Measurements from ENCODE around the gene SP6.

SP6 gene

DNA sequence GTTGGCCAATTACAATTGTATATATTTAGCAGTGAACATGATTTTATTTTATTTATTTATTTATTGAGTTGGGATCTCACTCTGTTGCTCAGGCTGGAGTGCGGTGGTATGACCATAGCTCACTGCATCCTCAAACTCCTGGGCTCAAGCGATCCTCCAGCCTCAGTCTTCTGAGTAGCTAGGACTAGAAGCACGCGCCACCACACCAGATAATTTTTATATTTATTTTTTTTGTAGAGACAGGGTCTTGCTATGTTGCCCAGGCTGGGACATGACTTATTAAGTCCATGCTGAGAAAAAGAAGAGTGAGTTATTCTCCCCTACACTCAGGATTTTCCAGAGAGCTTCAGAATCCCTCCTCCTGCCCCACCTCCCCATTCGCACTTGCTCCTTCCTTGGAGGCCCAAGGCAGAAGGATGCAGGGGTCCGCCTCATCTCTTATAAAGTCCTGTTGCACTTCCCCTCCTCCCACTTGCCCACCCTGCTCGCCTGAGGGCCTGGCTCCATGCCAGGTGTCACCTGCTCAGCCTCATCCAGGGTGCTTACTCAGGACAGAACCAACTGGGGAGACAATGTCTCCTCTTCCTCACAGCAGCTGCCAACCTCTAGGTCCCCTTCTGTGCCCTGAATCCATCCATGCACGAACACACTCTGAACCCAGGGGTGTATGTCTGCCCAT is 29.0 kb upstream of the SP6 start:
- no peak for DNase-seq (ENCODE audit: low read depth, low spot score)

DNA sequence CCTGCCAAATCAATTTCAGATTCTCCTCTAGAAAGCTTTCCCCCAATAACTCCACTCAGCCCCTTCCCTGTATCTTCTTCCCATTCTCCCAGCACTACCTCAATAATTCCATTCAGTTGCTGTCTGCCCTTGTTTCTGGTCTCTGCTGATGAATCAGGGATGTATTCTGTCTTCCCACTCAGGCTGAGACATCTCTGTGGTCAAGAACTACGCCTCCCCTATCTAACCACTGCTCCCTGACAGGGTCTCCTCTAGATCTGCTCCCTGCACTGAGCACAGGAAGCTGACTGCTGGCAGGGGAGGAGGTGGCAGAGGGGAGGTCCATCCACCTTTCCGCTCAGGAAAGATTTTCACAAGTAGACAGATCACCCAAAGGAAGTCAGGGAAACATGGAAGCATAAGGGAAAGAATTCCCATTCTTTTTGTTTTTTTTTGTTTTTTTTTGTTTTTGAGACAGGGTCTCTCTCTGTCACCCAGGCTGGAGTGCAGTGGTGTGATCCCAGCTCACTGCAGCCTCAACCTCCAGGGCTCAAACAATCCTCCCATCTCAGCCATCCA is 28.1 kb upstream of the SP6 start:
- DNase-seq (ENCODE audit: low read depth, low spot score): no peak

DNA sequence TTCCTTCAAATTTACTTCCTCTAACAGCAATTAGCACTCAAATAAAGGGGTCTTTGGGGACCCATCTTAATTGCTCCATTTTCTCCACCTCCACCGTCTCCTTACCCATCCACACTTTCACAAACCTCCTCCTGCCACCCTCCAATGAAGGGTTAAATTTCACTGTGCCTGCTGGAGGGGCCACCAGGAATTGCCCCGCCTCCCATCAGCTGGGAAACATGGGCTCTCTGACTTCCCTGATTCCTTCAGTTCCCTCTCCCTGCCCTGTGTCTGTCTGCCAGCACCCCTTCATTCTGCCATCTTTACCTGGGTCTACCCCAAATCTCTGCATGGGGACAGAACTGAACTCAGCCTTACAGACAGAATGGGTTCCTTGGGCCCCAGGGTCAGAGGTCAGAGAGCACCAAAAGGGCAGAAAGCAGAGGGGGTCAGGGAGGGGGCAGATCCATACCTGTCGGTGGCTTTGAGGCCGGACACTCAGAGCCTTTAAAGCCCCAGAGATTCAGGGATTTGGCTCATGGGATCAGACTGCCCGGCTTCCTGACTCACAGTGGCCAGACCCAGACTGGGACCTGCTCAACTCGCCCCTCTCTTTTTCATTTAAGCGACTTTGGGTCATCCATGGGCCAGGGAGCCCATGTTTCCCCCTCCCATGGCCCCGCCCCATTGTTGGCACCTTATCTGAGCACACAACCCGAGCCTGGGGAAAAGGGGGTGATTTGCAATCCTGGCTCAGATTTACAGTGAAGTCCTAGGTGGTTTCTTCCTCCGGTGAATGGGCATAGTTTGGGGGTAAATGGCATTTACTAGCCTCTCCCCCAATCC is 27.5 kb upstream of the SP6 start:
- DNase-seq (ENCODE audit: low read depth, low spot score): no peak

DNA sequence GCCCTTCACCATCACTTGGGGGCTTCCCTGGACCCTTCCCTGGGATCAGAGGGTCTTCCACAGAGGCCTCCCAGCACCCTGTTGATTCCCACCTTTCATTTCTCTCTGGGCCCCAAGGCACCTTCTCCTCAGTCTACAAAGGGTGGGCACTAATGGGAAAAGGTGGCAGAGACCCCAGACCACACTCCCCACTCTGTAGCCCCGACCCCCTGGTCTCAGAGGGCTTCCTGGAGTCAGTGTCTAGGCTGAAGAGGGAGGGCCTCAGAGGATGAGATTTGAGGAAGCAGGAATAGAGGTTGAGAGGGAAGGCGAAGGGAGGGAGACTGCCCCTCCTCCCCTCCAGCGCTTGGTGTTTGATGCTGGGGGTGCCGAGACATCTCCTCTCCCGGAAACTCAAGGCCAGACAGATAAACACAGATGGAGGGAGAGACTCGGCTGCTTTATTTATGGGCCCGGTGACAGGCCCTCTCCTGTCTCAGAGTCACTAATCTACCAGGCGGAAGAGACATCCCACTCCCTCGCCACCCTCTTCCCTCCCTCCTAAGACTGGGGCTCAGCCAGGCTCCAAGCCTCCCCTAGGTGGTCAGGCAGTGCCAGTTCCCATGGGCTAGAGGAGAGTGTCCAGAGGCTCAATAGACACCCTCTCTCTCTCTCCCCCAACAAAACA is 26.5 kb upstream of the SP6 start:
- DNase-seq (ENCODE audit: low read depth, low spot score): no peak

DNA sequence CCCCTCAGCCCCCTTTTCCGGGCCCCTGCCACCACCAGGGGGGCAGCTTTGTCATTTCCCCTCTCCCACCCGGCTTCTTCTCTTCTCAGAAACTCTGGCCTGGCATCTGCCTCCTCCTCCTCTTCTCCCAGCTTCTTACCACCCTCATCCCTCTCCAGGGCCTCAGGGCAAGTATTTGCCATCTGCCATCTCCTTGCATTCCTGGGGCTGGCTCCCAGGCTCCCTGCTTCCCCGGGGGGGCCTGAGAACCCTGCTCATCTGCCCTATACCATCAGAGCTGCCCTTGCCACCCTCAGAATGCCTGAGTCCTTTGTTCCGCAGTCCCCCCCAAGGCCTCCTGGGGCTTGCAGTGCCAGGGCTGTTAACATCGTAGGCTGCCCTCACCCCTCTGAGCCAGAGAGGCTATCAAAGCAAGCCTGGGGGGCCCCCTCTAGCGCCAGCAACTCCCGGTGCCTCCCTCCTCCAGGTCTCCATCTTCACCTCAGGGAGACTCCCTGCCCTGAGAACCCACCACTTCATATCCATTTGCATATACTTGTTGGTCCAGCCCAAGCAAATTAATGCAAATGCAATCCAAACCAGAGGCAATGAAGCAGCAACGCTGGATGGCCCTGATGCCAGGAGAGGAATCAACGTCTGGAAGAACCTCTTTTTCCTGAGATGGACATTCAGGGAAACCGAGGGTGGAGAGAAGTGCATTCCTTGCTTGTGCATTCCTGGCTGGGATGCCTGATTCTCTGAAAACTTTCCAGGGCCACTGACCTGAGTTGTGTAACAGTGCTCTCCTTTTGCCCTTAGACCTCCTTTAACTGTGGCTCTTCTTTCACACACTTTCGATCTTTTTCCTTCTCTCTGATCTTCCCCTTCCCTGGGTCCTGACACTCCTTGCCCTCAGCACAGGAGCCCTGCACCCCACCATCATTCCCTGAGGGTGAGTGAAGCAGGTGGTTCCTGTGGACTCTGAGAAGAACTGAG is 24.3 kb upstream of the SP6 start:
- no peak for DNase-seq (ENCODE audit: low read depth, low spot score)

DNA sequence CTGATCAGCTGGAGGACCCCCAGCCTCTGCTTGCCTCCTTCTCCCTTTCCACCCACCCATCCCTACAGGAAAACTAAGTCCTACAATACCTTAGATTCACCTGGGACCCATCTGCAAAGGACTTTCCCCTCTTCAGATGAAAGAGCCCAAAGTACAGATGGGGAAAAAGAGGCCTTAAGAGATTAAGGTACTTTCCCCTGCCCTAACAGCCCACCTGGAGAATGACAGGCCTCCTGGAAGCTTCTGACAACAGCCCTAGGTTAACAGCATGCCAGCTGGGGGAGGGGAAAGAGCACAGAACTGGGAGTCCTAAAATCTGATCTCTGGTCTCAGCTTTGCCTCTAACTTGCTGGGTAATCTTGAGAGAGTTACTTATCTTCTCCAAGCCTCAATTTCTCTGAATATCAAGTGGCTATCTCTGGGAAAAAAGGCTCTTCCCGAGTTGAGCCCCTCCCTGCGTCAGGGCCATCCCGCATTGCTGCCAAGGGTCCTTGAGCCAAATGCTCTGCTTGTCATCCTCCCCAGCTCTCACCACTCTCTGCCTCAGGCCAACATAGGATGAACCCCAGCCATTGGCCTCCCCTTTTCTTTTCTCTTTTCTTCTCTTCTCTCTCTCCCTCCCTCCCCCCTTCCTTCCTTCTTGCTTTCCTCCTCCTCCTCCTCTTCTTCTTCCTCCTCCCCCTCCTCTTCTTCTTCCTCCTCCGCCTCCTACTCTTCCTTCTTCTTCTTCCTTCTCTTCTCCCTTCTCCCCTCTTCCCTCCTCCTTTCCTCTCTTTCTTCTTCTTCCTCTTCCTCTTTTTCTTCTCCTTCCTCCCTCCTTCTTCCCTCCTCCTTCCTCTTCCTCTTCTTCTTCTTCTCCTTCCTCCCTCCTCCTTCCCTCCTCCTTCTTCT is 22.5 kb upstream of the SP6 start:
- no peak for DNase-seq (ENCODE audit: low read depth, low spot score)

DNA sequence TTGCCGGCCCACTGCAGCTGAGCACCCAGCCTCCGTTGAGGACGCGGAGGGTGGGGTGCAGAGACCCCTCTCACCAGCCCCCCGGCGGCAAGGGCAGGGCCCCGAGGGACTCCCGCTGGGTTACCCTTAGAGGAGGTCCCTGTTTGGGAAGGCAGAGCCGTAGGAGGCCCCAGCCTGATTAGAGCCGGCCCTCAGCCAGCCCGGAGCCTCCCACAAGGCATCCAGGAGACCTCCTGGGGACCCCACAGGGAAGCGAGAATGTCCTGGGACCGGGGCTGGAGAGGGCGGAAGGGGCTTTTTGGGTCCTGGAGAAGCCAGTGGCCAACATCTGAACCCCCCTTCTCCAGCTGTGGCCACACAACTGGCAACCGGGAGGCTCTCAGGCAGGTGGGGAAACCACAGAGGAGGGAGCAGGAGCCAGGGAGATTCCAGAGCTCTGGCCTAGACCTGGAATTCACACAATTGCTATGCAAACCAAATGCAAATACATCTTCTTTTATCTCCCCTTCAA is 21.7 kb upstream of the SP6 start:
- DNase-seq (ENCODE audit: low read depth, low spot score): no peak

DNA sequence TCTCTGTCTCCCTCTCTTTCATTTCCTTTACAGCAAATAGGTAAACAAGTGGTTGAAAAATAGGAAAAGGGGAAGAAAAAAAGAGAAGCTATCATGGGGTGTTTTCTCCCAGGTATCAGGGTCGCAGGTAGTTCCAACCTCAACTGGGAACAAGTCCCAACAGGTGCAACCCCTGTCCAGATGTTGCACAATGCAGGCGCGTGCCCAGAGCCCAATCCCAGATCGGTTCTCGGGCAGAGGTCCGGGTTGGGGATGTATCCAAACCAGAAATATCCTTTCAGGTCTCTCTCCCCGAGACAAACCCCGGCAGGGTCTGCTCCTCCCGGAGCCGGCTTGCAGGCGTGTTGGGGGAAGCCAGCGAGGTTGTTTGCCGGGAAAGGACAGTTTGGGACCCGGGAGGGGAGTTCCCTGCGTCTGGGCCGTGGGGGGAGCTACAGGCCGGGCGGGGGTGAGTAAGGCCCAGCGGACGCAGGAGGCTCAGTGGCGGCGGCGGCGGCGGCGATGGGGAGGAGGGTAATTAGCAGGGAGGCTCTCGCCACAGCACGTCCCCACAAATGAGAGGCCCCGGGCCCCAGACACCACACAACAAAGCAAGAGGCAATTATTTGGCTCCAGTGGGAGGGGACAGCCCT is 21.2 kb upstream of the SP6 start:
- no peak for DNase-seq (ENCODE audit: low read depth, low spot score)

DNA sequence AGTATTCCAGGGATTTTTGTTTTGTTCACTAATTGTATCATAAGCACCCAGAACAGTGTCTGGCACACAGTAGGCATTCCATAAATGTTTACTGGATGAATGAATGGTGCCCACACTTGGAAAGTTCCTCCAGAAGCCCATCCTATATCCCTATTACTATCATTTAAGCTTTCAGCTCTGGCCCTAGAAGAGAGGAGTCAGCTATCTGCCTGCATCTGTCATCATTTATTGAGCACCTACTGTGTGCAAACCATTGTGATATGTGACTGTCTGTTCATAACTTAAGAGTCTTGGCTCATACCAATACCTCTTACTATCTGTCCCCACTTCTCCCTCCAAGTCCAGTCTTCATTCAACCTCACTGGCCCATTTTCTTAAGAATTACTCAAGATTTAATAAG is 20.1 kb upstream of the SP6 start:
- DNase-seq (ENCODE audit: low read depth, low spot score): no peak

DNA sequence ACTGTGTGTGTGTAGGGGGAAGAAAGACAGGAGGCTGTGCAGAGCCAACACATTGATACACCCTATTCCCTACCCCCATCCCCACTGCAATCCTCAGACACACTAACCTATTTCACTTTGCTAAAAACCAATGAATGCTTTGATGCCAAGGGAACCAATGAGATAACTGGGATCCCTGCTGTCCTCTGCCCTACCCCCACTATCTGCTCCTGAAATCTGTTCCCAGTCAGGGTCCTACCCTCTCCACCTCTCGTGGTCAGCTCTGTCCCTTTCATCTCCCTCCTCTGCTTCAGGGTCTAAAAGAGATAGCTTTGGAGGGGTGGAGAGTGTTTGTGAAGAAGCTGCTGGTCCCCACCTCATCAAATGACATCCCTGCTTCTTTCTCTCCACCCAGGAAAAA is 19.1 kb upstream of the SP6 start:
- DNase-seq (ENCODE audit: low read depth, low spot score): no peak

DNA sequence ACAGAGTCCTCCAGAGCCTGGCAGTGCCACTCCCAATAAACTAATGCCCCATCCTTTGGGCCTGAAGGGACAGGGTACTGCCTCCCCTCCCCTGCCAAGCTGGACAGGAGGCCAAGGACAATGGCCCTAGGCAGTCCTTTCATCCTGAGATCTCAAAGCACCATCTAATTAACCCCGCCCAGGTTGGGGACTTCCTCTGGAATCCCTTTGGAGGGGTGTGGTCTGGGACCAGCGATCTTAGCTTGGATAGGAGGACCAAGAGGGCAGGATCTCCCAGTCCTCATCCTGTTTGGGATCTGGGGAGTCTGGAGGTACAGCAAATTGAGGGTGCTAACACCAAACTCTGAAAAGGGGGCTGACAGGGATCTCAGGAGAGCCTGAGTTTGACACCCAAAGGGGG is 18.2 kb upstream of the SP6 start:
- no peak for DNase-seq (ENCODE audit: low read depth, low spot score)

DNA sequence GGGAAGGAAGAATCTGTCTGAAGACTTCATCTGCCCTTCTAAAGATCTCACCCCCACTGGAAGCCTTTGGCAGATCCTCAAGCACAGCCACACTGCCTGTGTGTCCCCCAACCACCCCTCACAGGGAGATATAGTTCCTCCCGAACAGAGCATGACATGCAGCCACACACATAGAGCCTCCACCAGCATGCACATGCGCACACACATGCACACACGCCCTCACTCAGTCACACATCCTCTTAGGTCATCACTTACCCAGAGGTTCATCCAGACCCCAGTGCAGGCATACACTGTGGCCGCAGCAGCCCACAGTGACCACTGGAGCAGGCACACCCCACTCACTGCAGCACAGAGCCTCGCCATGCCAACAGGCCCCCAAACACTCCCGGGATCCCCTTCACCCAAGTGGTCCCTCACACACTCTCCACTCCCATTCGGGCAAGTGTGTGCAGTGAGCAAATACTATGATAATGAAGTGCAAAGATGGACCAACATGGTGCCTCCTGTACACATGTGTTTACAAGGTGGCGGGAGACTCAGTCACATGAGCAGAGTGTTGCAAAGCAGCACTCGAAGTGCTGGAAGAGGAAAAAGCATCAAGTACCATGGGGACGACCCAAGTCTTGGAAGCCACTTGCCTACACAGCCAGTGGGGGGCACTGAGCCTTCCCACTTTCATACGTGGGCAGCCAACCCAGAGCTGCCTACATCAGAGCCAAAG is 17.0 kb upstream of the SP6 start:
- DNase-seq (ENCODE audit: low read depth, low spot score): no peak

DNA sequence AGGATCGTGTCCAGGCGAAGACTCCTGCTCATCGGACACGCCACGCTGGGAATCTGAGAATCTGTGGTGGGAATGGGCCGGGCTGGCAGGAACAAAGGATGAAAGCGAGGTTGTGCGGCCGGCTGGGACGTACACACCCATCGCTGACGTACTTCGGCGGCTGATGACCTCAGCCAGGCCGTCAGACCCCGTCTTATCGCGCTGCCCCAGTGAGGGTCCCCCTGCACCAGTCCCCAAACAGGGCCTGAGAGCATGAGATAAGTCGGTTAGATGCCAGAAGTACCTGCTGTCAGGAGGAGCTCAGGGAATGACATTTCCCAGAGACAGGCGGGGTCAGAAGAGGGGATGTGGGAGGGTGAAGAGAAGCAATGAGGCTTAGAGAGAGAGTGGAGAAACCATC is 16.0 kb upstream of the SP6 start:
- no peak for DNase-seq (ENCODE audit: low read depth, low spot score)

DNA sequence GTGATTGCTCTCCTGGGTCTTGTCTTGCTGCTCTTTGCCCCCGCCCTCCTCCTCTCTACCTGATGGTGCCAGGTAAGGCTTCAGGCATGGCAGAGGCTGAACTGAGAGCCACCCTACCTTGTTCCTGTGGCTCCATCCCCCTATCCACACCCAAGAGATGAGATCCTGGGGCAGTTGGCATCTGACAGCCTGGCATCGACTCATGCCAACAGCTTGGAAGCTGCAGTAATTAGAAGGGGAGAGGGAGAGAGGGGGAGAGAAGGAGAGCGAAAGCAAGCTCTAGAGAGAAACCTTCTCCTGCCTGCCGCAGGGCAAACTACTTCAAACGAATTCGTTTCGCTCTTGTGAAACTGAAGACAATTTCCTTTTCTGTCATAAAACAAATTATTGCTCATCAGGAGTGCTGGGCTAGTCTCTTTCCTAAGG is 13.8 kb upstream of the SP6 start:
- DNase-seq (ENCODE audit: low read depth, low spot score): no peak

DNA sequence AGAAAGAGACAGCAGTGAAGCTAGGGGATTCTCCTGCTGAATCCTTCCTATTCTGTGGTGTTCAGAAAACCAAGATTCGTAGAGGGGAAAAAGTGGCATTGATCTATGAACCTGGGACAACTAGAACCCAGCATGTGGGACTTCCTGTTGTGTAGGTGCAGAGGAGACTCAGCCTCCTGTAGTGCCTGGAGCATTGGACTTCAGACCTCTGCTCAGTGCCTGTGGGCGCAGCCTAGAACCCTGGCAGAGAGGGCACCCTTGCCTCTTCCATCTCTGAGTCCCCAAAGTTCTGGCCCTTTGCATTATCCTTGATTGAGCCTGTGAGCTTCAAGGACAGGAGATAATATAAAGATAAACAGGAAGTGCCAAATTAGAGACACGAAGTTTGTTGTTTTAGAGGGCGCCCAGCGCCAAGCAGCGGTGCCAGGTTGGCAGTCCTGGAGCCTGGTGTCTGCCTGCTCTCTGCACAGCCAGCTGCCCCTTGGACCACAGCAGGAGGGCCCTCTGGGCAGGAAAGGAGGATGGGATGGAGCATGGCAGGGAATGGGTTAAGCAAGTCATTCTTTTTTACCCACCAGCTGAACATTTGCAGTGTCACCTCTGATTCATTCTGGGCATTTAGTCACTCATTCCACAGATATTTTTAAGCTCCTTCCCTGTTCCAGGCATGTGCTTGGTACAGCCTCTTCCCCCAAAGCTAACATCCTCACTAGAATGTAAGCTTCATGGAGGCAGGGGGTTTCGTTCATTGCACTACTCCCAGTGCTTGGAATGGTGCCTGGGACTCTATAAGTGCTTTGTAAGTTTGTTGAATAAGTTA is 11.9 kb upstream of the SP6 start:
- no peak for DNase-seq (ENCODE audit: low read depth, low spot score)

DNA sequence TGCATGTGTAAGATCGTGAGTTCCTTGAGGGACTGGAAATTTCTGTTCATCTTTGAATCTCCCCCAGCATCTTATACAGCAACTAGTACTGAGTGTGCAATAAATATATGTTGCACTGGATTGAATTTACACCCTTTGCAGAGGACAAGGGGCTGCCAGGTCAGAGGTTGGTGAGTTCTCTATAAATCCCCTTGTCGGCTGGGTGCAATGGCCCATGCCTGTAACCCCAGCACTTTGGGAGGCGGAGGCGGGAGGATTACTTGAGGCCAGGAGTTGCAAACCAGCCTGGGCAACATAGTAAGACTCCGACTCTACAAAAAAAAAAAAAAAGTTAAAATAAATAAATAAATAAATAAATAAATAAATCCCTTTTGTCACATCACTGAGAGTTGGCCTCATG is 9.4 kb upstream of the SP6 start:
- DNase-seq (ENCODE audit: low read depth, low spot score): no peak

DNA sequence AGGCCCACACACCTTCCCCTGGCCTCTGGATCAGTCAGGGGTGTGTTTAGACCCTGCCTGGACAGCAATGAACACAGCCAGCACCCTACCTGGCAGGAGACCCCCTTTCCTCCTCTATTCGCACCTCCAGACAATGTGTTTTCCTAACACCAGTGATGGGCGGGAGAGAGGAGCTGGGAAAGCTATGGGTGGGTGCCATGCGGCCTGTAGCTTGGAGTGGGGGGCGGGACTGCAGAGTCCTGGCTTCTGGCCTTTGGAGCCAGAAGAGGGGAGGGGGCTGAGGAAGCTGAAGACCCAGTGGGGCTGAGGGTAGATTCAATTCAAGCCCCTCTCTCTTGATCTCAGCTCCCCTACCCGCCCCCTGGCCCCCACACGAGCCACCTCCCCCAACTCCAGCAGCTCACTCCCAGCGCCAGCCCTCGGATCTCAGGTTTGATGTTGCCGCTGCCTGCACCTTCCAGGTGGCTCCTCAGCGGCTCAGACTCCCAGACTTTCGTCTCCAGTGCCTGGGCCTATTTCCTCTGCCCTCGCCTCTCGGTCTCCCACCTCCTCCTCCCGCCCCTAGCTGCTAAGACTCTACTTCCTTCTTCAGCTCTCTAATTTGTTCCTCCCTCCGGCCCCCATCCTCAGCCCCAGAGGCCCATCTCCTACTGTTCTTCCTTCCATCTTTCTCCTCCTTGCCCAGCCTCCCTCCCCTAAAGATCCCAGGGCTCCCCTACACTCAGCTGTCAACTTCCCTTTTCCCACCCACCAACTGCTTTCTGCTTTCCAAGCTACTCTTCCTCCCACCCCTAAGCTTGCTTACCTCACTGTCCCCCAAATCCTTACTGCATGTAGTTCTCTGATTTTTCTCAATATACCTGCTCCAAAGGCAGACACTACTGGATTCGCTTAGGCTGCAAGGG is 6.8 kb upstream of the SP6 start:
- DNase-seq (ENCODE audit: low read depth, low spot score): no peak

Measured in brain pericyte (primary cell).